ENCODE measurements around the gene RCAN2.

The RCAN2 gene

DNA sequence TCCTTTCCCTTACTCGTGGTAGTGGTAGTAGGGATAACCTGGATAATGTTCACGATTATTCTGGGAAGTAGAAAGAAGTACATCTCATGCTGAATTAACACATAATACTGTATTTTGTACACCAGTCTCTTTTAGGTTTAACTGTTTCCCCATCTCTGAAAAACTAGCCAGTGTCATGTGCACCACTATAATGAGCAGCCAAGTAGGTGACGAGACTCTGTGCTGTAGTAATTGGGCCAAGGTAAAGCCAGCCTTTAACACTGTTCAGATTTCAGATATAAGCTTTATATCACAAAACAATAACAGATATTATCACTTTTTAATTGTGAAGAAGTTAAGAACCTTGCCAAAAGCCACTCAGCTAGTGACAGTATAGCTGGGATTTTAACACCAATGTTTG lies 219.5 kb downstream of the RCAN2 start:
- Histone ChIP-seq H3K79me2 (ENCODE audit: control insufficient read depth, insufficient read depth, low read length) (no peaks in the 10 kb centered on the region), H3K27me3 (ENCODE audit: insufficient read depth, low read length, poor library complexity) (no peaks in the 10 kb centered on the region), H3K4me1 (ENCODE audit: control insufficient read depth, low read depth, low read length) (no peaks in the 10 kb centered on the region), H3K27ac (ENCODE audit: low read depth, low read length) (no peak overlapping the region), H3K56ac (ENCODE audit: low read length) (no peak overlapping the region), H2BK15ac (replicated peaks; ENCODE audit: low read depth) (no peak overlapping the region), H3K79me1 (ENCODE audit: low read length) (no peaks in the 10 kb centered on the region), H2BK5ac (ENCODE audit: low read length) (no peak overlapping the region), H3K4me3 (ENCODE audit: low read length) (no peak overlapping the region), H3K18ac (ENCODE audit: low read length) (no peak overlapping the region), H3K4me2 (ENCODE audit: low read length) (no peak overlapping the region), H3K4ac (ENCODE audit: low read depth, low read length) (no peak overlapping the region), H2BK120ac (ENCODE audit: low read depth, low read length) (no peak overlapping the region), H3K9ac (ENCODE audit: low read length) (no peak overlapping the region), H4K5ac (ENCODE audit: low read length) (no peak overlapping the region), H2AK5ac (ENCODE audit: low read length) (no peak overlapping the region), H3K23ac (ENCODE audit: low read length) (no peak overlapping the region), H4K8ac (ENCODE audit: low read depth, low read length) (no peak overlapping the region), H3K36me3 (ENCODE audit: control insufficient read depth, insufficient read depth, low read length) (no peaks in the 10 kb centered on the region)
- no peak for DNase-seq
- no CpG with 5 or more reads among the region's 3 CpGs for WGBS (ENCODE audit: extremely low coverage, insufficient coverage, low lambda C conversion rate)

DNA sequence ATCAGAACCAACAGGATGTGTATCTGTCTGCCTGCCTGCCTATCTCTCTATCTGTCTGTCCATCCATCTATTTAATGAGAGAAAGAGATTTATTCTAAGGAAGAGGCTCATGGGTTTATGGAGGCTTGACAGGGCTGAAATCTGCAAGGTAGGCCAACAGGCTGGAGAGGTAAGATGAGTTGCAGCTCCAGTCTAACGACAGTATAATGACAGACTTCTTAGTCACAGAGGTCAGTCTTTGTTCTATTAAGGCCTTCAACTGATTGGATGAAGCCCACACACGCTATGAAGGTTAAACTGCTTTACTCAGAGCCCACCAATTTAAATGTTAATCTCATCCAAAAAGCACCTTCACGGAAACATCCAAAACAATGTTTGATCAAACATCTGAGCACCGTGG lies 220.1 kb downstream of the RCAN2 start:
- no CpG with 5 or more reads among the region's 4 CpGs for WGBS (ENCODE audit: extremely low coverage, insufficient coverage, low lambda C conversion rate)

GRCh38 chr6:46270336-46270735 lies 220.9 kb downstream of the RCAN2 start:
- no peak overlapping the region for H3K4ac ChIP-seq (ENCODE audit: low read depth, low read length)
- no peak overlapping the region for H4K8ac ChIP-seq (ENCODE audit: low read depth, low read length)
- H3K79me2 ChIP-seq (ENCODE audit: control insufficient read depth, insufficient read depth, low read length) = no peaks in the 10 kb centered on the region
- H3K4me2 ChIP-seq (ENCODE audit: low read length) = no peak overlapping the region
- H3K23ac ChIP-seq (ENCODE audit: low read length) = no peak overlapping the region
- H2BK120ac ChIP-seq (ENCODE audit: low read depth, low read length) = no peak overlapping the region
- H3K18ac ChIP-seq (ENCODE audit: low read length) = no peak overlapping the region
- WGBS (ENCODE audit: extremely low coverage, insufficient coverage, low lambda C conversion rate) = no CpG with 5 or more reads among the region's 7 CpGs
- H4K5ac ChIP-seq (ENCODE audit: low read length) = no peak overlapping the region
- H3K9ac ChIP-seq (ENCODE audit: low read length) = no peak overlapping the region
- H3K27ac ChIP-seq (ENCODE audit: low read depth, low read length) = no peak overlapping the region
- H3K36me3 ChIP-seq (ENCODE audit: control insufficient read depth, insufficient read depth, low read length) = no peaks in the 10 kb centered on the region
- H3K79me1 ChIP-seq (ENCODE audit: low read length) = no peaks in the 10 kb centered on the region
- H3K56ac ChIP-seq (ENCODE audit: low read length) = no peak overlapping the region
- H2AK5ac ChIP-seq (ENCODE audit: low read length) = no peak overlapping the region
- no peaks in the 10 kb centered on the region for H3K27me3 ChIP-seq (ENCODE audit: insufficient read depth, low read length, poor library complexity)
- no peak overlapping the region for H3K4me3 ChIP-seq (ENCODE audit: low read length)
- H2BK5ac ChIP-seq (ENCODE audit: low read length) = no peak overlapping the region
- no peak for DNase-seq
- no peak overlapping the region for H2BK15ac ChIP-seq (replicated peaks; ENCODE audit: low read depth)
- no peaks in the 10 kb centered on the region for H3K4me1 ChIP-seq (ENCODE audit: control insufficient read depth, low read depth, low read length)

More for the DNA sequence above, 220.1 kb downstream of the RCAN2 start:
- Histone ChIP-seq H3K36me3 (ENCODE audit: control insufficient read depth, insufficient read depth, low read length) (no peaks in the 10 kb centered on the region), H3K56ac (ENCODE audit: low read length) (no peak overlapping the region), H4K8ac (ENCODE audit: low read depth, low read length) (no peak overlapping the region), H2AK5ac (ENCODE audit: low read length) (no peak overlapping the region), H4K5ac (ENCODE audit: low read length) (no peak overlapping the region), H3K27ac (ENCODE audit: low read depth, low read length) (no peak overlapping the region), H2BK15ac (replicated peaks; ENCODE audit: low read depth) (no peak overlapping the region), H2BK120ac (ENCODE audit: low read depth, low read length) (no peak overlapping the region), H3K4me3 (ENCODE audit: low read length) (no peak overlapping the region), H3K79me1 (ENCODE audit: low read length) (no peaks in the 10 kb centered on the region), H2BK5ac (ENCODE audit: low read length) (no peak overlapping the region), H3K79me2 (ENCODE audit: control insufficient read depth, insufficient read depth, low read length) (no peaks in the 10 kb centered on the region), H3K4ac (ENCODE audit: low read depth, low read length) (no peak overlapping the region), H3K4me2 (ENCODE audit: low read length) (no peak overlapping the region), H3K27me3 (ENCODE audit: insufficient read depth, low read length, poor library complexity) (no peaks in the 10 kb centered on the region), H3K23ac (ENCODE audit: low read length) (no peak overlapping the region), H3K4me1 (ENCODE audit: control insufficient read depth, low read depth, low read length) (no peaks in the 10 kb centered on the region), H3K18ac (ENCODE audit: low read length) (no peak overlapping the region), H3K9ac (ENCODE audit: low read length) (no peak overlapping the region)
- no peak for DNase-seq

GRCh38 chr6:46269447-46270229 lies 221.6 kb downstream of the RCAN2 start:
- no peak overlapping the region for H3K4ac ChIP-seq (ENCODE audit: low read depth, low read length)
- no peak for DNase-seq
- no CpG with 5 or more reads among the region's 5 CpGs for WGBS (ENCODE audit: extremely low coverage, insufficient coverage, low lambda C conversion rate)

GRCh38 chr6:46267515-46267914 lies 223.7 kb downstream of the RCAN2 start:
- Histone ChIP-seq H4K5ac (ENCODE audit: low read length) (no peak overlapping the region), H4K8ac (ENCODE audit: low read depth, low read length) (no peak overlapping the region), H3K27ac (ENCODE audit: low read depth, low read length) (no peak overlapping the region), H3K27me3 (ENCODE audit: insufficient read depth, low read length, poor library complexity) (no peaks in the 10 kb centered on the region), H3K18ac (ENCODE audit: low read length) (no peak overlapping the region), H3K56ac (ENCODE audit: low read length) (no peak overlapping the region), H3K23ac (ENCODE audit: low read length) (no peak overlapping the region), H3K79me2 (ENCODE audit: control insufficient read depth, insufficient read depth, low read length) (no peaks in the 10 kb centered on the region), H2AK5ac (ENCODE audit: low read length) (no peak overlapping the region), H2BK5ac (ENCODE audit: low read length) (no peak overlapping the region), H3K4me3 (ENCODE audit: low read length) (no peak overlapping the region), H2BK120ac (ENCODE audit: low read depth, low read length) (no peak overlapping the region), H3K4me1 (ENCODE audit: control insufficient read depth, low read depth, low read length) (no peaks in the 10 kb centered on the region), H3K4ac (ENCODE audit: low read depth, low read length) (no peak overlapping the region), H3K79me1 (ENCODE audit: low read length) (no peaks in the 10 kb centered on the region), H3K36me3 (ENCODE audit: control insufficient read depth, insufficient read depth, low read length) (no peaks in the 10 kb centered on the region), H2BK15ac (replicated peaks; ENCODE audit: low read depth) (no peak overlapping the region), H3K9ac (ENCODE audit: low read length) (no peak overlapping the region), H3K4me2 (ENCODE audit: low read length) (no peak overlapping the region)
- 100% methylated on average over 1 of the region's 3 CpGs for WGBS (ENCODE audit: extremely low coverage, insufficient coverage, low lambda C conversion rate)
- no peak for DNase-seq

More at GRCh38 chr6:46269447-46270229, 221.6 kb downstream of the RCAN2 start:
- no peak overlapping the region for H3K18ac ChIP-seq (ENCODE audit: low read length)
- H3K79me1 ChIP-seq (ENCODE audit: low read length) = no peaks in the 10 kb centered on the region
- H2BK5ac ChIP-seq (ENCODE audit: low read length) = no peak overlapping the region
- H3K79me2 ChIP-seq (ENCODE audit: control insufficient read depth, insufficient read depth, low read length) = no peaks in the 10 kb centered on the region
- H4K5ac ChIP-seq (ENCODE audit: low read length) = no peak overlapping the region
- no peak overlapping the region for H3K9ac ChIP-seq (ENCODE audit: low read length)
- no peak overlapping the region for H3K23ac ChIP-seq (ENCODE audit: low read length)
- no peaks in the 10 kb centered on the region for H3K36me3 ChIP-seq (ENCODE audit: control insufficient read depth, insufficient read depth, low read length)
- H4K8ac ChIP-seq (ENCODE audit: low read depth, low read length) = no peak overlapping the region
- no peak overlapping the region for H3K4me3 ChIP-seq (ENCODE audit: low read length)
- no peak overlapping the region for H2AK5ac ChIP-seq (ENCODE audit: low read length)
- no peaks in the 10 kb centered on the region for H3K27me3 ChIP-seq (ENCODE audit: insufficient read depth, low read length, poor library complexity)
- no peak overlapping the region for H3K56ac ChIP-seq (ENCODE audit: low read length)
- no peak overlapping the region for H2BK120ac ChIP-seq (ENCODE audit: low read depth, low read length)
- H2BK15ac ChIP-seq (replicated peaks; ENCODE audit: low read depth) = no peak overlapping the region
- H3K4me2 ChIP-seq (ENCODE audit: low read length) = no peak overlapping the region
- no peaks in the 10 kb centered on the region for H3K4me1 ChIP-seq (ENCODE audit: control insufficient read depth, low read depth, low read length)
- no peak overlapping the region for H3K27ac ChIP-seq (ENCODE audit: low read depth, low read length)

- no peaks in the 10 kb centered on the region for H3K79me1 ChIP-seq (ENCODE audit: low read length)
- no peak overlapping the region for H2BK5ac ChIP-seq (ENCODE audit: low read length)
- no peak overlapping the region for H2BK15ac ChIP-seq (replicated peaks; ENCODE audit: low read depth)
- no peak overlapping the region for H3K4ac ChIP-seq (ENCODE audit: low read depth, low read length)
- no peak overlapping the region for H4K8ac ChIP-seq (ENCODE audit: low read depth, low read length)
- H3K27me3 ChIP-seq (ENCODE audit: insufficient read depth, low read length, poor library complexity) = no peaks in the 10 kb centered on the region
- no peak overlapping the region for H3K18ac ChIP-seq (ENCODE audit: low read length)
- H3K79me2 ChIP-seq (ENCODE audit: control insufficient read depth, insufficient read depth, low read length) = no peaks in the 10 kb centered on the region
- no peak overlapping the region for H3K4me3 ChIP-seq (ENCODE audit: low read length)
- no peak overlapping the region for H3K23ac ChIP-seq (ENCODE audit: low read length)
- no peaks in the 10 kb centered on the region for H3K4me1 ChIP-seq (ENCODE audit: control insufficient read depth, low read depth, low read length)
- WGBS (ENCODE audit: extremely low coverage, insufficient coverage, low lambda C conversion rate) = no CpG with 5 or more reads among the region's 2 CpGs
- no peak overlapping the region for H2BK120ac ChIP-seq (ENCODE audit: low read depth, low read length)
- H3K36me3 ChIP-seq (ENCODE audit: control insufficient read depth, insufficient read depth, low read length) = no peaks in the 10 kb centered on the region
- no peak overlapping the region for H3K56ac ChIP-seq (ENCODE audit: low read length)
- no peak overlapping the region for H3K9ac ChIP-seq (ENCODE audit: low read length)
- no peak overlapping the region for H3K4me2 ChIP-seq (ENCODE audit: low read length)
- H4K5ac ChIP-seq (ENCODE audit: low read length) = no peak overlapping the region
- DNase-seq = no peak
- H2AK5ac ChIP-seq (ENCODE audit: low read length) = no peak overlapping the region
- H3K27ac ChIP-seq (ENCODE audit: low read depth, low read length) = no peak overlapping the region
These were observed 225.9 kb downstream of the RCAN2 start for GRCh38 chr6:46265373-46265772.

Measured in mesendoderm (in vitro differentiated cells).